ENCODE measurements around the gene PHGDH. TPM values are rescaled to one million over a fixed set of nuclear protein-coding genes. Genes with fewer than 3 reads are reported as not detected.

PHGDH gene
- 101 and 120 TPM in 2 replicates for total RNA-seq
- 33.2 and 37.9 TPM in 2 replicates for polyA plus RNA-seq
- polyA plus RNA-seq (2011; cell fraction: cytosol; rRNA removed), result 37.2 and 37.8 TPM in 2 replicates
- 42.6 and 45.2 TPM in 2 replicates for polyA plus RNA-seq (2011; cell fraction: nucleus; rRNA removed)
- 9.8 and 26.9 TPM in 2 replicates for polyA plus RNA-seq (2012)
- polyA minus RNA-seq, result 66.7 and 76.5 TPM in 2 replicates
- 201 TPM for polyA minus RNA-seq (2011; cell fraction: cytosol; rRNA and poly(A)+ RNA removed)
- polyA minus RNA-seq (2011; cell fraction: nucleus; rRNA and poly(A)+ RNA removed), result 39.4 and 42.3 TPM in 2 replicates
- Bru-seq, nascent RNA, result percentile 52 among the genes with signal in this experiment
- BruChase-seq, experiment 1, labeled RNA remaining after a 6-hour chase, result percentile 49 among the genes with signal in this experiment
- percentile 40 among the genes with signal in this experiment for BruChase-seq, experiment 2, labeled RNA remaining after a 2-hour chase
- long read RNA-seq, transcript PHGDH-210 (10 exons, 1,638 nt), result minor isoform, 5 of 242 reads
- long read RNA-seq, transcript PHGDH-208 (12 exons, 2,096 nt), result major isoform, 200 of 242 reads
- long read RNA-seq, partial matches to known transcripts, result 25 of 242 reads
- long read RNA-seq, other reads (novel, unspliced or antisense), result 9 of 242 reads

DNA sequence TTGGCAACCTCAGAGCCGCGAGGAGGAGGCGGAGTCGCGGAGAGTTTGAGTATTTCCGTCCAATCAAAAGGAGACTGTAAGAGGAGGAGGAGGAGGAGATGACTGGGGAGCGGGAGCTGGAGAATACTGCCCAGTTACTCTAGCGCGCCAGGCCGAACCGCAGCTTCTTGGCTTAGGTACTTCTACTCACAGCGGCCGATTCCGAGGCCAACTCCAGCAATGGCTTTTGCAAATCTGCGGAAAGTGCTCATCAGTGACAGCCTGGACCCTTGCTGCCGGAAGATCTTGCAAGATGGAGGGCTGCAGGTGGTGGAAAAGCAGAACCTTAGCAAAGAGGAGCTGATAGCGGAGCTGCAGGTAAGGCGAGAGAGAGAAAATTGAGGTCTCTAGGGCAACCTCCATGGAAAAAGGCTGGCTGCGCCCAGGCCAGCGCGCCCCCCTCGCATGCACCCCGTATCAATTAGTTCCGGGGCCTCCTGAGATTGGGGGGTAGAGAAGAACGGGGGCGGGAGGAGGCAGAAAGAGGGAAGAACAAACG, at the start of gene PHGDH:
Gene PHGDH, plus strand, starts transcription at position 131 of the 538 bp plus-strand sequence. Its CDS starts 89 bp downstream, at position 220.
- peak; percentile 91 for FAIRE-seq
- Histone ChIP-seq H3K4me3 (replicated peaks in 1 of 3; ENCODE audit: insufficient read depth in 1 of 3, low read depth in 1 of 3, low read length in 3 of 3) (peak within 1 kb of the TSS; percentile 69 to 81 (median 69)), H2AFZ (ENCODE audit: low read depth, low read length) (peak within 1 kb of the TSS; percentile 78), H3K9me1 (replicated peaks; ENCODE audit: control insufficient read depth, extremely low read depth, insufficient read depth, low read length) (no peaks in the 10 kb centered on the region), H3K9ac (replicated peaks; ENCODE audit: extremely low read depth, insufficient read depth, low read length) (peak within 1 kb of the TSS; percentile 74), H3K4me1 (ENCODE audit: control insufficient read depth, extremely low read depth, insufficient read depth, low read length) (peaks cover 9% of the 10 kb centered on the region), H3K4me2 (ENCODE audit: insufficient read depth, low read length) (peak within 1 kb of the TSS; percentile 77), H3K79me2 (ENCODE audit: control insufficient read depth, insufficient read depth, low read length) (peaks cover 24% of the 10 kb centered on the region), H3K27me3 (ENCODE audit: control insufficient read depth in 2 of 2, insufficient read depth in 2 of 2, low read length in 2 of 2) (peaks cover 7 to 15% of the 10 kb centered on the region in 2 experiments), H3K36me3 (ENCODE audit: control insufficient read depth in 2 of 2, extremely low read depth in 1 of 2, insufficient read depth in 2 of 2, low read length in 2 of 2) (no peaks in the 10 kb centered on the region), H4K20me1 (replicated peaks; ENCODE audit: control insufficient read depth, extremely low read depth, insufficient read depth, low read length) (no peaks in the 10 kb centered on the region), H3K27ac (ENCODE audit: insufficient read depth, low read depth, low read length) (peak within 1 kb of the TSS; percentile 51), H3K9me3 (replicated peaks; ENCODE audit: control insufficient read depth, insufficient read depth, low read length) (no peaks in the 10 kb centered on the region)
- dilution Hi-C loops (cut with MboI; ENCODE audit: extremely low pct_ligation_motif_present, low sequenced_read_pairs) (no loop called here), intact Hi-C loops (cut with micrococcal nuclease) (loop anchor here (1.0 kb wide), 1 partner anchor 37 kb away; no protein-coding TSS in a partner anchor)
- CTCF ChIA-PET, result interaction anchor here (0.6 to 2.8 kb wide), 9 partner anchors 32 to 100 kb away, joined by 3 to 40 read pairs (median 3); partner anchors contain the start of gene ZNF697
- DNase-seq (ENCODE audit: low read depth, low spot score), result peak; percentile 75
- POLR2A ChIA-PET, result interaction anchor here (1.1 kb wide), 1 partner anchor 64 kb away, joined by 3 read pairs; the partner anchor contains the start of gene ZNF697
- no peak for TF ChIP-seq MYC (IDR thresholded peaks at IDR 0.05; ENCODE audit: low read depth, low read length)
- TF ChIP-seq JUN (IDR thresholded peaks at IDR 0.05; ENCODE audit: borderline replicate concordance, insufficient read depth, insufficient read length, low read depth), result no peak
- TF ChIP-seq, protein P1, sequence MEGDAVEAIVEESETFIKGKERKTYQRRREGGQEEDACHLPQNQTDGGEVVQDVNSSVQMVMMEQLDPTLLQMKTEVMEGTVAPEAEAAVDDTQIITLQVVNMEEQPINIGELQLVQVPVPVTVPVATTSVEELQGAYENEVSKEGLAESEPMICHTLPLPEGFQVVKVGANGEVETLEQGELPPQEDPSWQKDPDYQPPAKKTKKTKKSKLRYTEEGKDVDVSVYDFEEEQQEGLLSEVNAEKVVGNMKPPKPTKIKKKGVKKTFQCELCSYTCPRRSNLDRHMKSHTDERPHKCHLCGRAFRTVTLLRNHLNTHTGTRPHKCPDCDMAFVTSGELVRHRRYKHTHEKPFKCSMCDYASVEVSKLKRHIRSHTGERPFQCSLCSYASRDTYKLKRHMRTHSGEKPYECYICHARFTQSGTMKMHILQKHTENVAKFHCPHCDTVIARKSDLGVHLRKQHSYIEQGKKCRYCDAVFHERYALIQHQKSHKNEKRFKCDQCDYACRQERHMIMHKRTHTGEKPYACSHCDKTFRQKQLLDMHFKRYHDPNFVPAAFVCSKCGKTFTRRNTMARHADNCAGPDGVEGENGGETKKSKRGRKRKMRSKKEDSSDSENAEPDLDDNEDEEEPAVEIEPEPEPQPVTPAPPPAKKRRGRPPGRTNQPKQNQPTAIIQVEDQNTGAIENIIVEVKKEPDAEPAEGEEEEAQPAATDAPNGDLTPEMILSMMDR (IDR thresholded peaks at IDR 0.05; ENCODE audit: extremely low read depth in 1 of 2, insufficient read depth in 1 of 2, low read depth in 1 of 2, low read length in 2 of 2), result no peak
- TF ChIP-seq GATA2 (IDR thresholded peaks at IDR 0.05; ENCODE audit: insufficient read depth, insufficient read length, low read depth, low read length), result no peak
- no peak for TF ChIP-seq POLR2AphosphoS5 (IDR thresholded peaks at IDR 0.05; ENCODE audit: insufficient read depth, low read depth, low read length)
- peak; percentile 28 for TF ChIP-seq POLR2A (IDR thresholded peaks at IDR 0.05; ENCODE audit: low read depth, low read length)
- TSS peak; percentile 87 for BruUV-seq (replicated peaks)
